ENCODE results near the gene OR51V1. TPM values are rescaled to one million over a fixed set of nuclear protein-coding genes. Genes with fewer than 3 reads are reported as not detected.

Gene OR51V1
- total RNA-seq, 1 experiment from 2014 or later, result not detected

GRCh38 chr11:5225480-5225871, 25.0 kb upstream of the OR51V1 start:
- no TSS peak for BruUV-seq (replicated peaks)
- ChIA-PET POLR2A (no interaction called here), CTCF (no interaction called here)
- H3K9me3 ChIP-seq, result no peaks in the 10 kb centered on the region
- intact Hi-C loops (cut with micrococcal nuclease; ENCODE audit: unreplicated experiment), result no loop called here
- Mint-ChIP-seq H3K9me3 (ENCODE audit: unreplicated experiment) (peaks cover 6% of the 10 kb centered on the region), H3K27me3 (ENCODE audit: insufficient read depth, unreplicated experiment) (peaks cover 3% of the 10 kb centered on the region), H3K4me1 (ENCODE audit: low read depth, unreplicated experiment) (no peaks in the 10 kb centered on the region), H3K36me3 (ENCODE audit: insufficient read depth, unreplicated experiment) (no peaks in the 10 kb centered on the region), H3K27ac (ENCODE audit: unreplicated experiment) (no peak overlapping the region), H3K4me3 (ENCODE audit: unreplicated experiment) (no peak overlapping the region)
- H3K4me3 ChIP-seq (ENCODE audit: low read depth, low read length), result no peak overlapping the region
- no peaks in the 10 kb centered on the region for H3K27me3 ChIP-seq (replicated peaks; ENCODE audit: control insufficient read depth, insufficient read depth, low read length)
- H3K4me1 ChIP-seq, result no peaks in the 10 kb centered on the region
- H3K36me3 ChIP-seq (ENCODE audit: control insufficient read depth, insufficient read depth, low read length), result no peaks in the 10 kb centered on the region
- no peak for TF ChIP-seq CTCF (IDR thresholded peaks at IDR 0.05; ENCODE audit: insufficient read depth in 1 of 2, low read depth in 1 of 2, low read length in 1 of 2, severe bottlenecking in 1 of 2, unreplicated experiment in 1 of 2)
- DNase-seq, result no peak

- Mint-ChIP-seq H3K36me3 (ENCODE audit: insufficient read depth, unreplicated experiment) (no peaks in the 10 kb centered on the region), H3K4me1 (ENCODE audit: low read depth, unreplicated experiment) (no peaks in the 10 kb centered on the region), H3K4me3 (ENCODE audit: unreplicated experiment) (no peak overlapping the region), H3K9me3 (ENCODE audit: unreplicated experiment) (peaks cover 9% of the 10 kb centered on the region), H3K27ac (ENCODE audit: unreplicated experiment) (no peak overlapping the region), H3K27me3 (ENCODE audit: insufficient read depth, unreplicated experiment) (peaks cover 3% of the 10 kb centered on the region)
- BruUV-seq (replicated peaks), result no TSS peak
- H3K9me3 ChIP-seq, result no peaks in the 10 kb centered on the region
- no peak overlapping the region for H3K4me3 ChIP-seq (ENCODE audit: low read depth, low read length)
- POLR2A ChIA-PET, result no interaction called here
- H3K4me1 ChIP-seq, result no peaks in the 10 kb centered on the region
- H3K27me3 ChIP-seq (replicated peaks; ENCODE audit: control insufficient read depth, insufficient read depth, low read length), result no peaks in the 10 kb centered on the region
- intact Hi-C loops (cut with micrococcal nuclease; ENCODE audit: unreplicated experiment), result no loop called here
- TF ChIP-seq CTCF (IDR thresholded peaks at IDR 0.05; ENCODE audit: insufficient read depth in 1 of 2, low read depth in 1 of 2, low read length in 1 of 2, severe bottlenecking in 1 of 2, unreplicated experiment in 1 of 2), result no peak
- CTCF ChIA-PET, result no interaction called here
- DNase-seq, result no peak
- no peaks in the 10 kb centered on the region for H3K36me3 ChIP-seq (ENCODE audit: control insufficient read depth, insufficient read depth, low read length)
Measured at GRCh38 chr11:5224538-5225479, 24.3 kb upstream of the OR51V1 start.

DNA sequence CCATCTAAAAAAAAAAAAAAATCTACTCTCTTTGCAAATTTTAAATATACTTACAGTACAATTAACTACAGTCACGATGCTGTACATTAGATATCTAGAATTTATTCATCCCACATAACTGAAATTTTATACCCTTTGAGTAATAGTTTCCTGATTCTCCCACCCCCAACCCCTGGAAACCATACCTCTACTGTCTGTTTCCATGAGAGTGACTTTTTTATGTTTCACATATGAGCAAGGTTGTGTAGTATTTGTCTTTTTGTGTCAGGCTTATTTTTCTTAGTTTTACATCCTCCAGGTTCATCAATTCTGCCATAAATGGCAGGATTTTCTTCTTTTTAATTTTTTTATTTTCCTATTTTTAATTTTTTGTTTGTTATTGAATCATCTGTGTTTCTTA, 23.2 kb upstream of the OR51V1 start:
- no peak overlapping the region for H3K4me3 Mint-ChIP-seq (ENCODE audit: unreplicated experiment)

More for the DNA sequence above, 23.2 kb upstream of the OR51V1 start:
- H3K4me1 Mint-ChIP-seq (ENCODE audit: low read depth, unreplicated experiment), result no peaks in the 10 kb centered on the region
- Histone ChIP-seq H3K27me3 (replicated peaks; ENCODE audit: control insufficient read depth, insufficient read depth, low read length) (no peaks in the 10 kb centered on the region), H3K4me1 (no peaks in the 10 kb centered on the region), H3K9me3 (no peaks in the 10 kb centered on the region), H3K4me3 (ENCODE audit: low read depth, low read length) (no peak overlapping the region), H3K36me3 (ENCODE audit: control insufficient read depth, insufficient read depth, low read length) (no peaks in the 10 kb centered on the region)
- intact Hi-C loops (cut with micrococcal nuclease; ENCODE audit: unreplicated experiment), result no loop called here
- peaks cover 3% of the 10 kb centered on the region for H3K27me3 Mint-ChIP-seq (ENCODE audit: insufficient read depth, unreplicated experiment)
- no peaks in the 10 kb centered on the region for H3K36me3 Mint-ChIP-seq (ENCODE audit: insufficient read depth, unreplicated experiment)
- CTCF ChIA-PET, result no interaction called here
- POLR2A ChIA-PET, result no interaction called here
- BruUV-seq (replicated peaks), result no TSS peak
- no peak for DNase-seq
- H3K9me3 Mint-ChIP-seq (ENCODE audit: unreplicated experiment), result peaks cover 9% of the 10 kb centered on the region
- H3K27ac Mint-ChIP-seq (ENCODE audit: unreplicated experiment), result no peak overlapping the region
- TF ChIP-seq CTCF (IDR thresholded peaks at IDR 0.05; ENCODE audit: insufficient read depth in 1 of 2, low read depth in 1 of 2, low read length in 1 of 2, severe bottlenecking in 1 of 2, unreplicated experiment in 1 of 2), result no peak
